Endothelial cell of umbilical vein (primary cell): Measurements from ENCODE around the gene DNAJC18. TPM values are rescaled to one million over a fixed set of nuclear protein-coding genes. Genes with fewer than 3 reads are reported as not detected.

Experiments
- BruUV-seq: library from RNA; stranded (reverse); fragments of 400-500 nt; replicated peaks from 2 replicates; lab custom pipeline; 2021; lab: Mats Ljungman, UMichigan
- CTCF ChIA-PET: fragments of 300-600, 350-600 bp; sonication (Branson Sonifier 250); formaldehyde crosslinking; loops from one replicate; lab custom pipeline; 2021; ENCODE audit warnings: antibody characterized with exemption, inconsistent platforms; lab: Charles Lee
- POLR2A ChIA-PET: fragments of 300-600, 350-600 bp; sonication (Branson Sonifier 250); formaldehyde crosslinking; loops from one replicate; lab custom pipeline; 2021; ENCODE audit warnings: antibody characterized with exemption, inconsistent platforms; lab: Charles Lee
- DNase-seq: peaks from one replicate; pipeline ENCODE4 v3.0.0-alpha.2; 2011; ENCODE audit warnings: low read depth, low spot score
- FAIRE-seq: peaks from 2 replicates; lab custom pipeline; 2011; peaks lifted over from hg19 to GRCh38; lab: Jason Lieb, UNC
- H2AFZ ChIP-seq: 2 replicates; pipeline ENCODE4 v1.6.0; 2012; ENCODE audit warnings: low read depth, low read length, control low read depth, inconsistent platforms
- H3K27ac ChIP-seq: 2 replicates; pipeline ENCODE4 v1.5.1; 2011; ENCODE audit warnings: low read depth, mild to moderate bottlenecking, control low read depth, low read length, moderate library complexity; ENCODE audit not compliant: insufficient read depth
- H3K27me3 ChIP-seq, 2 experiments: 2 replicates each; pipeline versions ENCODE4 v1.6.0 to v1.6.1; 2011; ENCODE audit warnings: low read length in 2 of 2, mixed read lengths in 1 of 2; ENCODE audit not compliant: control insufficient read depth in 2 of 2, insufficient read depth in 2 of 2
- H3K36me3 ChIP-seq, 2 experiments: 2 replicates in 1 of 2; 3 replicates in 1 of 2; pipeline ENCODE4 v1.5.1; 2011; ENCODE audit warnings: low read length in 2 of 2, mild to moderate bottlenecking in 1 of 2, moderate library complexity in 1 of 2; ENCODE audit not compliant: control insufficient read depth in 2 of 2, insufficient read depth in 2 of 2; ENCODE audit errors: extremely low read depth in 1 of 2
- H3K4me1 ChIP-seq: 3 replicates; pipeline ENCODE4 v1.5.1; 2011; ENCODE audit warnings: mild to moderate bottlenecking, low read length; ENCODE audit not compliant: control insufficient read depth, insufficient read depth; ENCODE audit errors: extremely low read depth
- H3K4me2 ChIP-seq: 2 replicates; pipeline ENCODE4 v1.6.1; 2011; ENCODE audit warnings: low read length, control low read depth, mixed read lengths; ENCODE audit not compliant: insufficient read depth
- H3K4me3 ChIP-seq, 3 experiments: fragments of 200-600 bp in 1 of 3; sonication (generic), shearing (Covaris generic) in 1 of 3; replicated peaks in 1 of 3; 2 replicates each; pipeline ENCODE4 v1.5.1; 2011 to 2016; ENCODE audit warnings: control low read depth in 3 of 3, low read length in 3 of 3, mild to moderate bottlenecking in 2 of 3, inconsistent platforms in 1 of 3, low read depth in 1 of 3, moderate library complexity in 1 of 3; ENCODE audit not compliant: insufficient read depth in 1 of 3
- H3K79me2 ChIP-seq: 2 replicates; pipeline ENCODE4 v1.6.0; 2012; ENCODE audit warnings: low read length, inconsistent platforms; ENCODE audit not compliant: control insufficient read depth, insufficient read depth
- H3K9ac ChIP-seq: replicated peaks from 2 replicates; pipeline ENCODE3; 2011; ENCODE audit warnings: low read length, control low read depth; ENCODE audit not compliant: insufficient read depth; ENCODE audit errors: extremely low read depth
- H3K9me1 ChIP-seq: replicated peaks from 3 replicates; pipeline ENCODE4 v1.6.0; 2011; ENCODE audit warnings: mild to moderate bottlenecking, low read length; ENCODE audit not compliant: control insufficient read depth, insufficient read depth; ENCODE audit errors: extremely low read depth
- H3K9me3 ChIP-seq: replicated peaks from 2 replicates; pipeline ENCODE4 v1.5.1; 2012; ENCODE audit warnings: low read length, inconsistent platforms; ENCODE audit not compliant: control insufficient read depth, insufficient read depth
- H4K20me1 ChIP-seq: replicated peaks from 2 replicates; pipeline ENCODE3; 2011; ENCODE audit warnings: mild to moderate bottlenecking, low read length; ENCODE audit not compliant: control insufficient read depth, insufficient read depth; ENCODE audit errors: extremely low read depth
- CTCF ChIP-seq, 2 donors: IDR thresholded peaks; 1 replicate in 1 of 2; 2 replicates in 1 of 2; pipeline ENCODE4 v1.5.1; 2011; ENCODE audit warnings: low read length in 2 of 2, mild to moderate bottlenecking in 2 of 2, moderate library complexity in 2 of 2, control low read depth in 1 of 2, inconsistent platforms in 1 of 2, low read depth in 1 of 2; ENCODE audit not compliant: insufficient read depth in 1 of 2; ENCODE audit errors: extremely low read depth in 1 of 2
- EZH2 ChIP-seq: IDR thresholded peaks from 2 replicates; pipeline ENCODE4 v1.6.1; 2012; ENCODE audit warnings: borderline replicate concordance, low read depth, mild to moderate bottlenecking, moderate library complexity, low read length, inconsistent platforms; ENCODE audit not compliant: severe bottlenecking
- FOS ChIP-seq: IDR thresholded peaks from 2 replicates; pipeline ENCODE4 v1.6.1; 2011; ENCODE audit warnings: mild to moderate bottlenecking, low read length, moderate library complexity, borderline replicate concordance; ENCODE audit not compliant: insufficient read depth
- GATA2 ChIP-seq: IDR thresholded peaks from 2 replicates; pipeline ENCODE4 v1.7.0; 2011; ENCODE audit warnings: low read depth, mild to moderate bottlenecking, moderate library complexity, mixed read lengths, low read length; ENCODE audit not compliant: insufficient read length, insufficient read depth
- JUN ChIP-seq: IDR thresholded peaks from 2 replicates; pipeline ENCODE4 v1.6.1; 2011; ENCODE audit warnings: borderline replicate concordance, low read depth; ENCODE audit not compliant: insufficient read length, insufficient read depth
- MAX ChIP-seq: IDR thresholded peaks from 2 replicates; pipeline ENCODE4 v1.6.1; 2011; ENCODE audit not compliant: insufficient read depth, insufficient read length
- MYC ChIP-seq: IDR thresholded peaks from one replicate; pipeline ENCODE4 v1.6.1; 2011; ENCODE audit warnings: mild to moderate bottlenecking, low read depth, low read length
- POLR2A ChIP-seq: IDR thresholded peaks from 2 replicates; pipeline ENCODE4 v1.6.1; 2012; ENCODE audit warnings: low read depth, mild to moderate bottlenecking, control low read depth, low read length
- dilution Hi-C: fragments of 300-500 bp; cut with MboI; formaldehyde crosslinking; loops from one replicate; pipeline ENCODE4 v1.15.0; 2019; ENCODE audit warnings: low sequenced_read_pairs; ENCODE audit not compliant: extremely low pct_ligation_motif_present
- intact Hi-C: fragments of 100-400 bp; cut with micrococcal nuclease; formaldehyde crosslinking; loops from one replicate; pipeline ENCODE4 v1.10.0; 2022
- polyA plus RNA-seq, 4 experiments: library from polyadenylated mRNA; depleted of rRNA in 3 of 4; stranded (reverse) in 3 of 4; unstranded in 1 of 4; fragments of >200 nt; gene quantifications; 2 replicates each; pipeline versions ENCODE4 v1.2.1 to v1.2.3, GENCODE V29; 2011 to 2012; ENCODE audit warnings: missing spikeins in 1 of 4
- total RNA-seq: library from RNA; stranded (reverse); gene quantifications from 2 replicates; pipeline ENCODE4 v1.2.3, GENCODE V29; 2021

Gene DNAJC18
- total and polyA plus RNA-seq, 2 donors (not counting 3 experiments of a cell fraction or from before 2014, with no cell fraction given) = 23.2 to 52.6 TPM

- ChIA-PET POLR2A (no interaction called here), CTCF (no interaction called here)
- no peak for FAIRE-seq
- Histone ChIP-seq H2AFZ (no peak overlapping the region), H3K9ac (no peak overlapping the region), H3K9me1 (no peaks in the 10 kb centered on the region), H3K4me2 (no peak overlapping the region), H3K79me2 (peaks cover 13% of the 10 kb centered on the region), H3K9me3 (no peaks in the 10 kb centered on the region), H3K27me3 (no peaks in the 10 kb centered on the region), H3K4me3 (no peak overlapping the region), H3K4me1 (no peaks in the 10 kb centered on the region), H3K27ac (no peak overlapping the region), H4K20me1 (peaks cover 3% of the 10 kb centered on the region), H3K36me3 (peaks cover 2 to 17% of the 10 kb centered on the region in 2 experiments)
- DNase-seq = no peak
- no TSS peak for BruUV-seq
- dilution Hi-C loops (no loop called here), intact Hi-C loops (no loop called here)
- no peak for TF ChIP-seq MAX
- no peak for TF ChIP-seq JUN
- no peak for TF ChIP-seq POLR2A
- TF ChIP-seq EZH2 = no peak
- TF ChIP-seq MYC = no peak
- no peak for TF ChIP-seq FOS
- TF ChIP-seq CTCF (IDR thresholded peaks at IDR 0.05; ENCODE audit: extremely low read depth in 1 of 2, insufficient read depth in 1 of 2, low read depth in 1 of 2, low read length in 2 of 2) = no peak
- TF ChIP-seq GATA2 = no peak
These were observed 75.4 kb downstream of the DNAJC18 start for GRCh38 chr5:139363937-139364336.
